NK-92 (cell line): ENCODE data around the gene UBL7.
"Not testable (repeated sequence)": the region's sequence is repeated elsewhere in the genome, so short reads cannot be mapped to it uniquely, and the experiment has no call there.

Experiments
- DNase-seq: peaks from one replicate; lab custom pipeline; 2025; ENCODE audit not compliant: unreplicated experiment; lab: John Stamatoyannopoulos, UW

Gene UBL7

DNA sequence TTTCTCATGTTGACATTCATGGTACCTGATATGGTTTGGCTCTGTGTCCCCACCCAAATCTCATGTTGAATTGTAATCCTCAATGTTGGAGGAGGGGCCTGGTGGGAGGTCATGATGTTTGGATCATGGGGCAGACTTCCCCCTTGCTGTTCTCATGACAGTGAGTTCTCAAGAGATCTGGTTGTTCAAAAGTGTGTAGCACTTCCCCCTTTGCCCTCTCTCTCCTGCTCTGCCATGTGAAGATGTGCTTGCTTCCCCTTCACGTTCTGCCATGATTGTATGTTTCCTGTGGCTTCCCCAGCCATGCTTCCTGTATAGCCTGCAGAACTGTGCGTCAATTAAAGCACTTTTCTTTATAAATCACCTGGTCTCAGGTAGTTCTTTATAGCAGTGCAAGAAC lies 3.3 kb upstream of the UBL7 start:
- DNase-seq, result no peak

DNA sequence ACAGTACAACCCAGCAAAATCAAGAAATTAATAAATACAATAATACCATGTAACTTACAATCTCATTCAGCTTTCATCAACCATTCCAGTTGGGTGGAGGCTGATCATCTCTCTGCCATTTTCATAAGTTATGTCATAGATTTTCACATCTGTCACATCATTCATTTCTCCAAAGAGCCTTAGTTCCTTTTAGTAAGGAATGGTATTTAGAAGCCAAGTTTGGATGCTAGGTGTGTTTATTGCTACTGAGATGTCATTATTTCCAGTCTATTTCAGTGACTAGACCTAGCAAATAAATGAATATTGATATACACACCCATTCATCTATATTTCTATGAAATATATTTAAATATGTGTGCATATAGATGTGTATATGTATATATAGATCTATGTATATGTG lies 2.7 kb upstream of the UBL7 start:
- DNase-seq, result no peak

GRCh38 chr15:74461847-74462511 lies 1.0 kb upstream of the UBL7 start:
- DNase-seq, result no peak

GRCh38 chr15:74460298-74460697 lies 662 bp downstream of the UBL7 start:
- no peak for DNase-seq

- DNase-seq, result not testable (repeated sequence)
Observed at GRCh38 chr15:74459798-74460197, 1.2 kb downstream of the UBL7 start.

GRCh38 chr15:74458473-74458872 lies 2.5 kb downstream of the UBL7 start:
- no peak for DNase-seq

DNA sequence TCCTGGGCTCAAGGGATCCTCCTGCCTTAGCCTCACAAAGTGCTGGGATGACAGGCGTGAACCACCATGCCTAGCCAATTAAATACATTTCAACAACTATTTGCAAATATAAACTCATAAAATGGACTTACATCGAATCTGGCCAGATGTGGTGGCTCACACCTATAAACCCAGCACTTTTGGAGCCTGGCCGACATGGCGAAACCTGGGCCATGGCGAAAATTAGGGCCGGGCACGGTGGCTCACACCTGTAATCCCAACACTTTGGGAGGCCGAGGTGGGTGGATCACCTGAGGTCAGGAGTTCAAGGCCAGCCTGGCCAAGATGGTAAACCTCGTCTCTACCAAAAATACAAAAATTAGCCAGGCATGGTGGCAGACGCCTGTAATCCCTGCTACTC lies 3.9 kb downstream of the UBL7 start:
- not testable (repeated sequence) for DNase-seq

GRCh38 chr15:74454764-74455500 lies 6.0 kb downstream of the UBL7 start:
- DNase-seq, result no peak

DNA sequence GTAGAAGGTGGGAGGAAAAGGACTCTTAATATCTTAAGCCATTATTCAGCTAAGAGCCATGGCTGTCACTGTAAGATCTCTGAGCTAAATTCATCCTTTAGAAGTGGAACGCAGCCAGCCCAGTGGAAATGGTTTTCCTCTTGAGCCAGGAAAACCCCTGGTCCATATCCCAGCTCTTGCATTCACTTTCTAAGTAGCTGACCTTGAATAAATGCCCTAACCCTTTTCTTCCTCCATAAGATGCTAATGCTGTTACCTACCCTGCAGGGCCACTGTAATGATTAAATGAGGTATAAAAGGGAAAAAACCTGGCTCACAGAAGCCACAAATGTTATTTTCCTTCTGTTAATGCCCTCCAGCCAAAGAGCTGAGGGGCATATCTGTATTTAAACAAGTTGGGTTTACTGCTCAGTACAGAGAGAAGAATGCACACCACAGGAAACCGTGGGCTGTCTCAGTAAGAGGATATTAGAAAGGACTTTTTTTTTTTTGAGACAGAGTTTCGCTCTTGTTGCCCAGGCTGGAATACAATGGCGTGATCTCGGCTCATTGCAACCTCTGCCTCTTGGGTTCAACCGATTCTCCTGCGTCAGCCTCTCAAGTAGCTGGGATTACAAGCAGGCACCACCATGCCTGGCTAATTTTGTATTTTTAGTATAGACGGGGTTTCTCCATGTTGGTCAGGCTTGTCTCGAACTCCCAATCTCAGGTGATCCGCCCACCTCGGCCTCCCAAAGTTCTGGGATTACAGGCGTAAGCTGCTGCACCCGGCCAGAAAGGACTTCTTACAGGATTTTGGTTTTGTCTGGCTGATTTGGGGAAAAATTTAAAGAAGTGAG lies 6.8 kb downstream of the UBL7 start:
- no peak for DNase-seq

DNA sequence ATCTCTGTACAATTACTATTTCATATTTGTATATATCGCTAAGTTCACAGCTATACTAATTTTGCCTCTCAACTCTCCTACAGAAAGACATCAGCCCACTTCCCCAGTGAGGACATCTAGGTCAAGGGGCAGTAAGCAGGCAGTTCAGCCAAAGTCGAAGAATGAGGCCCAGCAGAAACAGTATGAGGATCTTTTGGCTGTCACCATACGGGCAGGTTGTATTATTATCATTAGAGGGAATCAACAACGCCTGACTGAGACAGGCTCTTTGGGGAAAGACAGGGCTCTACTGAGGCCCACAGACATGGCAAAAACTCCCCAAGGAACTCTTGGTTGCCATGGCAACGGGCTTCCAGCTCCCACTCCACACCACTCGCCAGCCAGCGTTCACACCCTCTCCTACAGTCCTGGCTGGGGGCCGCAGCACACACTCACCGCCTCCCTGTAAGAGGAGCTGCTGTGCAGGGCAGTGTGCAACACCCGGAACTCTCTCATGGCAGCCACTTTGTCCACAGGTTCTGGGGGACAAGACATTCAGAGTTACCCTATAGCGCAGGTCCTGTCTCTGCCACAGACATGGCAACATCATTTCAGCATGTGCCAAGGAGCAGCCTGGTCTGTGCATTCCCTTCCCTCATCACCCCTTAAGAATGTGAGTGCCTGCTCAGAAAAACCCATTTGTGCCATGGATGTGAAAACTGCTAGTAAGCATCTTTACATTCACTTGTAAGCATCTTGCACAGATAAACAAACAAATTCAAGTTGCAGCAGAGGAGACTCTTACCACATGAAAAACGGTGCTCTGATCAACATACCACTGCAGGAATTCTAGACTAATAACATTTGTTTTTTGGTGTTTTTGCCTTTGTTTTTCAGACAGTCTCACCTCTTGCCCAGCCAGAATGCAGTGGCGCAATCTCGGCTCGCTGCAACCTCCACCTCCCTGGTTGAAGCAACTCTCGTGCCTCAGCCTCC lies 8.8 kb downstream of the UBL7 start:
- no peak for DNase-seq

GRCh38 chr15:74451322-74451721 lies 9.6 kb downstream of the UBL7 start:
- no peak for DNase-seq

- no peak for DNase-seq
Observed at GRCh38 chr15:74449643-74450205, 11.2 kb downstream of the UBL7 start.

GRCh38 chr15:74449095-74449494 lies 11.9 kb downstream of the UBL7 start:
- DNase-seq, result no peak

GRCh38 chr15:74445816-74446763 lies 14.9 kb downstream of the UBL7 start:
- no peak for DNase-seq

- DNase-seq, result no peak
Observed at GRCh38 chr15:74444106-74445062, 16.6 kb downstream of the UBL7 start.

- no peak for DNase-seq
Observed at GRCh38 chr15:74443100-74443909, 17.7 kb downstream of the UBL7 start.

- DNase-seq, result no peak
Observed at GRCh38 chr15:74442604-74443003, 18.4 kb downstream of the UBL7 start.
